Suprapubic skin (tissue), 4 donors: ENCODE results near the gene OR51B4. TPM values are rescaled to one million over a fixed set of nuclear protein-coding genes. Genes with fewer than 3 reads are reported as not detected.

Experiments used
- DNase-seq, 2 donors: peaks; one replicate each; pipeline ENCODE4 v3.0.0-alpha.2; 2019; ENCODE audit warnings: low spot score in 2 of 2
- H3K27ac ChIP-seq: fragments of 200-600 bp; sonication (generic); one replicate; pipeline ENCODE4 v1.5.1; 2019
- H3K27me3 ChIP-seq: fragments of 200-600 bp; sonication (generic); one replicate; pipeline ENCODE4 v1.5.1; 2019
- H3K36me3 ChIP-seq: fragments of 200-600 bp; sonication (generic); one replicate; pipeline ENCODE4 v1.5.1; 2019
- H3K4me1 ChIP-seq: fragments of 200-600 bp; sonication (generic); one replicate; pipeline ENCODE4 v1.5.1; 2019
- H3K4me3 ChIP-seq: fragments of 200-600 bp; sonication (generic); one replicate; pipeline ENCODE4 v1.5.1; 2019; ENCODE audit warnings: mild to moderate bottlenecking
- H3K9me3 ChIP-seq: fragments of 200-600 bp; sonication (generic); one replicate; pipeline ENCODE4 v1.5.1; 2019
- CTCF ChIP-seq, 2 donors: fragments of 200-600 bp in 1 of 2; fragments of 450-650 bp in 1 of 2; sonication (generic) in 1 of 2; IDR thresholded peaks; one replicate each; pipeline ENCODE4 v1.5.1; 2016 to 2019; ENCODE audit warnings: antibody characterized with exemption in 2 of 2, mild to moderate bottlenecking in 1 of 2, moderate library complexity in 1 of 2
- EP300 ChIP-seq: sonication (generic); formaldehyde crosslinking; IDR thresholded peaks from one replicate; pipeline ENCODE4 v1.6.1; 2017; ENCODE audit warnings: antibody characterized with exemption
- POLR2A ChIP-seq, 2 donors: fragments of 450-650 bp; IDR thresholded peaks; one replicate each; pipeline ENCODE4 v1.6.1; 2017; ENCODE audit warnings: antibody characterized with exemption in 2 of 2, mild to moderate bottlenecking in 2 of 2, moderate library complexity in 2 of 2
- POLR2AphosphoS5 ChIP-seq, 3 donors: sonication (generic); formaldehyde crosslinking; IDR thresholded peaks; one replicate each; pipeline ENCODE4 v1.6.1; 2017; ENCODE audit warnings: antibody characterized with exemption in 3 of 3
- WGBS: methylation state at CpG from one replicate; pipeline ENCODE4 v1.1.5; 2018; 5-methylcytosine and 5-hydroxymethylcytosine counted together
- total RNA-seq, 4 donors: library from RNA; depleted of rRNA; stranded (reverse); fragments of >200 nt; gene quantifications; one replicate each; pipeline ENCODE4 v1.1.0, GENCODE V29; 2016

Gene OR51B4
- total RNA-seq, 4 donors from 2014 or later: not detected

DNA sequence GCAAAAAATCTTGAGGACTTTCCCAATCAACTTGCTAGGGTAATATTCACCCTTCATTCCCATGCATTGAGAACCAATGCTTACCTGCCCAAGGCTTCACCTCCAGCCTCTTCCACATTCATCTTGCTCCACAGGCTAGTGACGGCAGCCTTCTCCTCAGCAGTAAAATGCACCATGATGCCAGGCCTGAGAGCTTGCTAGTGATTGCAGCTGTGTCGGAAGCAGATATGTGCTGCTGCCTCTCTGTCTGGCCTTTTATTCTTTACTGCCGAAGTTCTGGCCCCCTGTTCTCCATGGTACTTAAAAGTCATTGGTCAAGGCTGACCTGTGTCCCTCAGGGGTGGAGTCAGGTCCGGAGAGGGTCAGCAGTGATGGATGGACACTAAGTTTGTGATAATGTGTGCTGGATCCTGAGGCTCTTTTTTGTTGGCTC lies 32.0 kb downstream of the OR51B4 start, which contains the start of gene HBE1:
TSS of gene HBE1 (minus strand) at position 231 of the 433 bp plus-strand sequence. CDS start at position 176, 55 bp downstream.
- TF ChIP-seq EP300 (no peak), CTCF (IDR thresholded peaks at IDR 0.05) (no peak), POLR2AphosphoS5 (IDR thresholded peaks at IDR 0.05) (no peak), POLR2A (IDR thresholded peaks at IDR 0.05) (no peak)
- H3K9me3 ChIP-seq: no peaks in the 10 kb centered on the region
- 72% methylated on average over 4 of the region's 4 CpGs for WGBS
- H3K27ac ChIP-seq: no peak within 1 kb of the TSS
- DNase-seq: no peak
- H3K27me3 ChIP-seq: no peaks in the 10 kb centered on the region
- H3K4me3 ChIP-seq: no peak within 1 kb of the TSS
- H3K4me1 ChIP-seq: no peaks in the 10 kb centered on the region
- H3K36me3 ChIP-seq: no peaks in the 10 kb centered on the region

GRCh38 chr11:5267033-5267563 lies 34.6 kb downstream of the OR51B4 start:
- Histone ChIP-seq H3K4me1 (no peaks in the 10 kb centered on the region), H3K4me3 (no peak overlapping the region), H3K27me3 (no peaks in the 10 kb centered on the region), H3K9me3 (no peaks in the 10 kb centered on the region), H3K27ac (no peak overlapping the region), H3K36me3 (no peaks in the 10 kb centered on the region)
- DNase-seq: no peak
- TF ChIP-seq POLR2A (IDR thresholded peaks at IDR 0.05): no peak
- TF ChIP-seq POLR2AphosphoS5 (IDR thresholded peaks at IDR 0.05): no peak
- no peak for TF ChIP-seq CTCF (IDR thresholded peaks at IDR 0.05)
- no peak for TF ChIP-seq EP300
- WGBS: 80% methylated on average over 2 of the region's 2 CpGs

DNA sequence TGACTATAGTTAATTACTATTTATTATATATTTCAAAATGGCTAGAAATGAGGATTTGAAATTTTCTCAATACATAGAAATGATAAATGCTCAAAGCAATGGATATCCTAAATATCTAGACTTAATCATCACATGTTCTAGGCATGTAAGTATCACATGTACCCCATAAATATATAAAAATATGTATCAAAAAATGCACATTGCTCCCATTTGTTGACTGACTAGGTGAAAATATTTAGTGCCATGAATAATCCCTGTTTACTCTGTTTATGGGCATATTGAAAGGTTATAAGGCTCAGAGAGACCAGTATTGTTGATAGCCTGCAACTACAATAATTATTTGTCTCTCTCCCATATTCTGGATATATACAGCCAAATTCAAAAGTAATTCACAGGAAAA lies 35.1 kb downstream of the OR51B4 start:
- Histone ChIP-seq H3K27ac (no peak overlapping the region), H3K27me3 (no peaks in the 10 kb centered on the region), H3K9me3 (no peaks in the 10 kb centered on the region), H3K4me1 (no peaks in the 10 kb centered on the region), H3K4me3 (no peak overlapping the region), H3K36me3 (no peaks in the 10 kb centered on the region)
- DNase-seq: no peak
- TF ChIP-seq CTCF (IDR thresholded peaks at IDR 0.05) (no peak), EP300 (no peak)

- 48% methylated on average over 2 of the region's 2 CpGs for WGBS
- Histone ChIP-seq H3K4me3 (no peak overlapping the region), H3K36me3 (no peaks in the 10 kb centered on the region)
Measured at GRCh38 chr11:5265832-5266231, 35.9 kb downstream of the OR51B4 start.

More at GRCh38 chr11:5265832-5266231, 35.9 kb downstream of the OR51B4 start:
- Histone ChIP-seq H3K27me3 (no peaks in the 10 kb centered on the region), H3K27ac (no peak overlapping the region), H3K4me1 (no peaks in the 10 kb centered on the region), H3K9me3 (no peaks in the 10 kb centered on the region)
- TF ChIP-seq CTCF (IDR thresholded peaks at IDR 0.05) (no peak), POLR2A (IDR thresholded peaks at IDR 0.05) (no peak), POLR2AphosphoS5 (IDR thresholded peaks at IDR 0.05) (no peak), EP300 (no peak)
- DNase-seq: no peak
